Pancreas (tissue), 10 donors: ENCODE measurements around the gene POLR3B. TPM values are rescaled to one million over a fixed set of nuclear protein-coding genes. Genes with fewer than 3 reads are reported as not detected.

Experiments used
- ATAC-seq, 4 donors: fragments of 200-7000 bp; cut with Tn5 transposase; one replicate each; pipeline versions ENCODE4 v1.8.0 to v1.9.1; 2020; ENCODE audit warnings: mild to moderate bottlenecking in 4 of 4, moderate library complexity in 4 of 4
- DNase-seq, 6 donors: peaks; one replicate each; pipeline ENCODE4 v3.0.0-alpha.2; 2020
- FAIRE-seq: peaks from 2 replicates; lab custom pipeline; 2012; peaks lifted over from hg19 to GRCh38; lab: Jason Lieb, UNC
- H3K27ac ChIP-seq, 4 donors: fragments of 200-600 bp; sonication (generic); 1 replicate in 3 of 4; 2 replicates in 1 of 4; pipeline versions ENCODE4 v1.5.0 to v1.8.0; 2020
- H3K27me3 ChIP-seq, 4 donors: fragments of 200-600 bp; one replicate each; pipeline ENCODE4 v1.8.0; 2021
- H3K36me3 ChIP-seq, 3 donors: fragments of 200-600 bp; sonication (generic) in 1 of 3; one replicate each; pipeline versions ENCODE4 v1.5.0 to v1.8.0; 2020 to 2021
- H3K4me1 ChIP-seq, 3 donors: fragments of 200-600 bp; one replicate each; pipeline ENCODE4 v1.8.0; 2021
- H3K4me3 ChIP-seq, 4 donors: fragments of 200-600 bp; sonication (generic) in 2 of 4; one replicate each; pipeline versions ENCODE4 v1.5.0 to v1.8.0; 2020 to 2021
- H3K9me3 ChIP-seq, 4 donors: fragments of 200-600 bp; one replicate each; pipeline ENCODE4 v1.8.0; 2021
- CTCF ChIP-seq, 4 donors: fragments of 200-600 bp; sonication (generic) in 3 of 4; IDR thresholded peaks; one replicate each; pipeline versions ENCODE4 v1.5.0 to v1.8.0; 2021; ENCODE audit warnings: antibody characterized with exemption in 4 of 4
- WGBS, 2 donors: extraction: QIAGEN DNeasy Blood & Tissue Kit; methylation state at CpG; one replicate each; pipeline ENCODE4 v1.1.7; 2013; 5-methylcytosine and 5-hydroxymethylcytosine counted together
- intact Hi-C, 3 donors: fragments of 100-400 bp; cut with DNase I; formaldehyde crosslinking; loops; one replicate each; pipeline versions ENCODE4 v1.11.1 to v1.14.2; 2022
- polyA plus RNA-seq, 2 donors: library from polyadenylated mRNA; stranded (reverse); fragments of 200-250 nt; gene quantifications; one replicate each; pipeline ENCODE4 v1.2.3, GENCODE V29; 2013
- total RNA-seq, 6 donors: library from RNA; stranded (reverse); fragmentation: NEBNext Ultra II Directional in 4 of 6; extraction: Animal tissue kit (Norgen Biotek cat#: 25700) in 4 of 6; gene quantifications; one replicate each; pipeline versions ENCODE4 v1.2.1 to v1.2.4, GENCODE V29; 2021 to 2023
- donor health status: healthy with polysubstance abuse.
- donor health status: DM: no; HTN: no; CAD: no; lungs with moderate emphysema.
- donor health status: DM: no; HTN: no; CAD: no.
- donor health status: control.
- donor health status: control.
- donor health status: Bipolar disorder and iron deficiency.
- donor health status: DM: yes; HTN: yes; CAD: no.
- donor health status: DM: no; HTN: no; CAD: no.
- donor health status: DM: no; HTN: no; CAD: no.
- donor health status: DM: yes; HTN: yes; CAD: no.

Gene POLR3B
- total and polyA plus RNA-seq, 8 donors, result 1.9 to 7.9 (median 4.8) TPM

DNA sequence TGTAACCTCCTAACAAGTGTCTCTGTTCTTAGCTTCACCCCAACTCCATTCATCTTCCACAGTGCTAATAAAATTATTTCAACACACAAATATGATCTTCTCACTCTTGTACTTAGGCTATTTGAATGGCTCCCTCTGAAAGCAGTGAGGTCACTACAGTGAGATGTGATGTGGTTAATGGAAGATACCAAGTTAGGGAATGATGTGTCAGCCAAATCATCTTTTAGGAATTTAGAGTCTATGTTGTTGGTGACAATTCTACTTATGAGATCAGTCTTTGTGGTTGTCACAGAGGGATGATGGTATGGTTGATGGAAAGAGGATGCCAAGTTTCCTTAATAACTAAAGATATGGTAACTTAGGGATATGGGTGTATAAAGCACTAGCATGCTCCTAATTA, 57.6 kb downstream of the POLR3B start:
- no peak for TF ChIP-seq CTCF (IDR thresholded peaks at IDR 0.05)
- Histone ChIP-seq H3K36me3 (peaks cover 0 to 8% (median 0%) of the 10 kb centered on the region in 3 donors), H3K27me3 (no peaks in the 10 kb centered on the region), H3K4me3 (no peak overlapping the region), H3K27ac (no peak overlapping the region), H3K9me3 (no peaks in the 10 kb centered on the region), H3K4me1 (peaks cover 5 to 17% (median 11%) of the 10 kb centered on the region in 3 donors)
- intact Hi-C loops, result no loop called here
- no peak for FAIRE-seq
- DNase-seq, result no peak
- ATAC-seq, result no peak

GRCh38 chr12:106416273-106416672, 58.7 kb downstream of the POLR3B start:
- H3K27me3 ChIP-seq, result no peaks in the 10 kb centered on the region
- FAIRE-seq, result no peak
- no peak overlapping the region for H3K4me3 ChIP-seq
- DNase-seq, result no peak
- H3K36me3 ChIP-seq, result peaks cover 0 to 4% (median 0%) of the 10 kb centered on the region in 3 donors
- intact Hi-C loops, result no loop called here
- WGBS, 2 donors, result 82 to 86% methylated on average over 2 of the region's 2 CpGs
- peaks cover 5 to 17% (median 11%) of the 10 kb centered on the region in 3 donors for H3K4me1 ChIP-seq
- no peaks in the 10 kb centered on the region for H3K9me3 ChIP-seq
- no peak overlapping the region for H3K27ac ChIP-seq
- no peak for TF ChIP-seq CTCF (IDR thresholded peaks at IDR 0.05)
- ATAC-seq, result no peak

- FAIRE-seq (no peak), ATAC-seq (peak; percentile 56 to 94 (median 84))
Observed at GRCh38 chr12:106417926-106418910, 60.7 kb downstream of the POLR3B start.

GRCh38 chr12:106418970-106419369, 61.4 kb downstream of the POLR3B start:
- DNase-seq (no peak), FAIRE-seq (no peak), ATAC-seq (peak in 3 of 4 donors; percentile 30 to 73 (median 68))
- Histone ChIP-seq H3K27ac (peak overlapping the region in 2 of 4 donors; percentile 57 to 65), H3K4me1 (peaks cover 5 to 17% (median 11%) of the 10 kb centered on the region in 3 donors), H3K36me3 (no peaks in the 10 kb centered on the region), H3K4me3 (no peak overlapping the region), H3K27me3 (no peaks in the 10 kb centered on the region), H3K9me3 (no peaks in the 10 kb centered on the region)
- intact Hi-C loops, result no loop called here
- 25 to 35% methylated on average over 1 of the region's 1 CpG for WGBS, 2 donors
- no peak for TF ChIP-seq CTCF (IDR thresholded peaks at IDR 0.05)

More at GRCh38 chr12:106417926-106418910, 60.7 kb downstream of the POLR3B start:
- DNase-seq, result no peak
- Histone ChIP-seq H3K4me3 (no peak overlapping the region), H3K9me3 (no peaks in the 10 kb centered on the region), H3K27ac (peak overlapping the region in 2 of 4 donors; percentile 57 to 65), H3K4me1 (peaks cover 5 to 17% (median 11%) of the 10 kb centered on the region in 3 donors), H3K27me3 (no peaks in the 10 kb centered on the region), H3K36me3 (no peaks in the 10 kb centered on the region)
- intact Hi-C loops, result no loop called here
- TF ChIP-seq CTCF (IDR thresholded peaks at IDR 0.05), result no peak
- WGBS, 2 donors, result 73 to 76% methylated on average over 7 of the region's 7 CpGs
